HepG2 (cell line): ENCODE measurements around the gene ZFAND2B. TPM values are rescaled to one million over a fixed set of nuclear protein-coding genes. Genes with fewer than 3 reads are reported as not detected.

Experiments used
- CAMTA2 ChIP-seq: sonication (generic); formaldehyde crosslinking; IDR thresholded peaks from 2 replicates; pipeline ENCODE4 v1.4.0; 2020; ENCODE audit warnings: mild to moderate bottlenecking, missing genetic modification reagents, borderline replicate concordance
- CREB1 ChIP-seq, 2 experiments: fragments of 450-650 bp in 1 of 2; IDR thresholded peaks; 2 replicates each; pipeline ENCODE4 v1.6.1; 2016 to 2017; ENCODE audit warnings: control low read depth in 1 of 2, mild to moderate bottlenecking in 1 of 2, missing compliant biosample characterization in 1 of 2, missing genetic modification characterization in 1 of 2
- ETV6 ChIP-seq: sonication (generic); formaldehyde crosslinking; conservative IDR thresholded peaks from 2 replicates; pipeline ENCODE4 v1.4.0; 2020; ENCODE audit warnings: missing genetic modification reagents
- FOXJ3 ChIP-seq: sonication (generic); formaldehyde crosslinking; IDR thresholded peaks from 2 replicates; pipeline ENCODE4 v1.4.0; 2020; ENCODE audit warnings: missing genetic modification reagents, mild to moderate bottlenecking, borderline replicate concordance
- GRHL1 ChIP-seq: sonication (generic); formaldehyde crosslinking; conservative IDR thresholded peaks from 2 replicates; pipeline ENCODE4 v1.8.0; 2022; ENCODE audit warnings: missing genetic modification reagents
- MED13 ChIP-seq: sonication (generic); formaldehyde crosslinking; IDR thresholded peaks from 2 replicates; pipeline ENCODE4 v1.5.0; 2020; ENCODE audit warnings: missing genetic modification reagents
- MYC ChIP-seq: sonication (generic); formaldehyde crosslinking; IDR thresholded peaks from 2 replicates; pipeline ENCODE4 v1.9.0; 2021; ENCODE audit warnings: missing genetic modification reagents, borderline replicate concordance
- SCMH1 ChIP-seq: sonication (generic); formaldehyde crosslinking; IDR thresholded peaks from 2 replicates; pipeline ENCODE4 v1.9.0; 2021; ENCODE audit warnings: missing genetic modification reagents, mild to moderate bottlenecking, borderline replicate concordance
- SMAD3 ChIP-seq: sonication (generic); formaldehyde crosslinking; IDR thresholded peaks from 2 replicates; pipeline ENCODE4 v1.4.0; 2020; ENCODE audit warnings: missing genetic modification reagents
- SNAPC5 ChIP-seq: sonication (generic); formaldehyde crosslinking; IDR thresholded peaks from 2 replicates; pipeline ENCODE4 v1.8.1; 2023; ENCODE audit warnings: mild to moderate bottlenecking, missing genetic modification reagents, borderline replicate concordance
- YY1 ChIP-seq: IDR thresholded peaks from 2 replicates; pipeline ENCODE4 v1.6.1; 2011; ENCODE audit warnings: low read length, low read depth, moderate library complexity, mild to moderate bottlenecking; ENCODE audit not compliant: insufficient read depth, insufficient replicate concordance
- ZBTB7A ChIP-seq: sonication (generic); formaldehyde crosslinking; IDR thresholded peaks from 2 replicates; pipeline ENCODE4 v1.8.0; 2022; ENCODE audit warnings: mild to moderate bottlenecking, missing genetic modification reagents
- ZNF12 ChIP-seq: sonication (generic); formaldehyde crosslinking; IDR thresholded peaks from 2 replicates; pipeline ENCODE4 v1.5.0; 2020; ENCODE audit warnings: missing genetic modification reagents
- ZNF224 ChIP-seq: sonication (generic); formaldehyde crosslinking; IDR thresholded peaks from 2 replicates; pipeline ENCODE4 v1.5.0; 2020; ENCODE audit warnings: mild to moderate bottlenecking, missing genetic modification reagents
- ZNF253 ChIP-seq: sonication (generic); formaldehyde crosslinking; IDR thresholded peaks from 2 replicates; pipeline ENCODE4 v1.8.0; 2022; ENCODE audit warnings: mild to moderate bottlenecking, missing genetic modification reagents, borderline replicate concordance
- ZNF451 ChIP-seq: sonication (generic); formaldehyde crosslinking; IDR thresholded peaks from 2 replicates; pipeline ENCODE4 v1.5.0; 2020; ENCODE audit warnings: mild to moderate bottlenecking, missing genetic modification reagents
- ZNF607 ChIP-seq: sonication (generic); formaldehyde crosslinking; IDR thresholded peaks from 2 replicates; pipeline ENCODE4 v1.5.1; 2020; ENCODE audit warnings: missing genetic modification reagents, mild to moderate bottlenecking, borderline replicate concordance
- ZNF776 ChIP-seq: sonication (generic); formaldehyde crosslinking; IDR thresholded peaks from 2 replicates; pipeline ENCODE4 v1.4.0; 2020; ENCODE audit warnings: mild to moderate bottlenecking, missing genetic modification reagents
- polyA plus RNA-seq, 8 experiments: library from polyadenylated mRNA; depleted of rRNA in 3 of 8; stranded (reverse) in 7 of 8; unstranded in 1 of 8; fragments of >200 nt; fragmentation: Illumina TruSeq in 4 of 8; extraction: Trizol in 4 of 8; gene quantifications; 2 replicates each; pipeline versions ENCODE4 v1.2.1 to v1.2.3, GENCODE V29; 2011 to 2016; ENCODE audit warnings: low read depth in 4 of 8, missing spikeins in 1 of 8, mixed read lengths in 1 of 8; ENCODE audit not compliant: insufficient read depth in 1 of 8
- total RNA-seq, 5 experiments: library from RNA; depleted of rRNA; stranded (reverse); fragments of >200 nt; fragmentation: Illumina TruSeq; extraction: Trizol; gene quantifications; 2 replicates each; pipeline ENCODE4 v1.2.3, GENCODE V29; 2016; ENCODE audit warnings: low read depth in 1 of 5
- TF ChIP-seq, protein P1 (sequence below), 2 experiments: sonication (generic) in 1 of 2; formaldehyde crosslinking in 1 of 2; IDR thresholded peaks; 2 replicates each; pipeline versions ENCODE4 v1.5.1 to v1.6.1; 2011 to 2020; ENCODE audit warnings: borderline replicate concordance in 1 of 2, low read depth in 1 of 2, low read length in 1 of 2, mild to moderate bottlenecking in 1 of 2, missing genetic modification reagents in 1 of 2, moderate library complexity in 1 of 2
- TF ChIP-seq, protein P2 (sequence below): sonication (generic); formaldehyde crosslinking; IDR thresholded peaks from 2 replicates; pipeline ENCODE4 v1.4.0; 2020; ENCODE audit warnings: missing genetic modification reagents, borderline replicate concordance

Gene ZFAND2B
- total and polyA plus RNA-seq, 2 of the 13 experiments (the other 11 are each of a cell fraction or from before 2014, with no cell fraction given), result 53.3 to 115 TPM

DNA sequence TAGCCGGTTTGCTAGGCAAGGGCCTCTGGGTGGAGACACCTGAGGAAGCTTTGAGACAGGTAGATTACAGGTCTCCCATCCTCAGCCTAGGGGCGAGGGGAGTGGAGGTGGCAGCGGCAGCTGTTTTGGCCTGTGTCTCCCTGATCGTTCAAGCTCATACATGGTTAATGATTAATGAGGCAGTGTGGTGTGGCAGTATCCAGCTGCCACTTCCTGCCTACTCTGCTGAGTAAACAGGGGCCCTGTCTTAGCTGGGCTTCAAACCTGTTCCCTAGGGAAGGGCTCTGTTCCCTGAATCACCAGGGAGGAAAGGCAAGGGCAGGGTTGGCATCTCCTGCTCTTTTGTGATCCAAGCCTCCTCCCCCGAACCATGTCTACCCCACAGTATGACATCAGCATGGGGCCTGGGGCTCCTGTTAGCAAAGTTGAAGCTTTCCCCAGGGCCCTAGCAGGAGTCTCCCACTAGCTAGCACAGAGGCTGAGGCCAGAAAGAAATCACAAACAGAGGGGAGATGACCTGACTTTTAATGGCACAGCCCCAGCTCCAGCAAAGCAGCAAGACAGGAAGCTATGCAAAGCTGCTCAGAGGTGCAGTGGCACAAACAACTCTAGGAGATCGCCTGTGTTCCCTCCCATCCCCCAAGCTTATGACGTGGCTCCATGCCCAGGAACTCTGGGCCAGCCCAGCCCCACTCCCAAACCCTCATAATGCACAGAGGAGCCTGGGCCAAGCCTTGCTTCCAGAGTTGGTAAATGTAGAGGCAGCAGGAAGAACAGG lies 42.8 kb downstream of the ZFAND2B start (continued):
- TF ChIP-seq SMAD3 (CRISPR knock-in tag), result no peak; the same call in 1 of the 2 replicates
- TF ChIP-seq, protein P1, sequence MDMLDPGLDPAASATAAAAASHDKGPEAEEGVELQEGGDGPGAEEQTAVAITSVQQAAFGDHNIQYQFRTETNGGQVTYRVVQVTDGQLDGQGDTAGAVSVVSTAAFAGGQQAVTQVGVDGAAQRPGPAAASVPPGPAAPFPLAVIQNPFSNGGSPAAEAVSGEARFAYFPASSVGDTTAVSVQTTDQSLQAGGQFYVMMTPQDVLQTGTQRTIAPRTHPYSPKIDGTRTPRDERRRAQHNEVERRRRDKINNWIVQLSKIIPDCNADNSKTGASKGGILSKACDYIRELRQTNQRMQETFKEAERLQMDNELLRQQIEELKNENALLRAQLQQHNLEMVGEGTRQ (IDR thresholded peaks at IDR 0.05; ENCODE audit: low read depth, low read length), result no peak
- TF ChIP-seq, protein P1 (CRISPR knock-in tag; IDR thresholded peaks at IDR 0.05; ENCODE audit: borderline replicate concordance), result no peak; the same call in 1 of the 2 replicates
- TF ChIP-seq MED13 (CRISPR knock-in tag), result no peak
- no peak; the same call in 1 of the 2 replicates for TF ChIP-seq ZBTB7A (CRISPR knock-in tag)
- TF ChIP-seq SNAPC5 (CRISPR knock-in tag), result no peak; the same call in 1 of the 2 replicates
- TF ChIP-seq MYC, result peak; percentile 65; the same call in 1 of the 2 replicates
- no peak for TF ChIP-seq GRHL1
- TF ChIP-seq CAMTA2, result no peak
- peak; percentile 17; the same call in 1 of the 2 replicates for TF ChIP-seq ZNF12 (CRISPR knock-in tag)
- TF ChIP-seq ZNF224 (CRISPR knock-in tag), result peak; percentile 66; the same call in 1 of the 2 replicates
- no peak for TF ChIP-seq ETV6 (CRISPR knock-in tag)
- TF ChIP-seq, protein P2, sequence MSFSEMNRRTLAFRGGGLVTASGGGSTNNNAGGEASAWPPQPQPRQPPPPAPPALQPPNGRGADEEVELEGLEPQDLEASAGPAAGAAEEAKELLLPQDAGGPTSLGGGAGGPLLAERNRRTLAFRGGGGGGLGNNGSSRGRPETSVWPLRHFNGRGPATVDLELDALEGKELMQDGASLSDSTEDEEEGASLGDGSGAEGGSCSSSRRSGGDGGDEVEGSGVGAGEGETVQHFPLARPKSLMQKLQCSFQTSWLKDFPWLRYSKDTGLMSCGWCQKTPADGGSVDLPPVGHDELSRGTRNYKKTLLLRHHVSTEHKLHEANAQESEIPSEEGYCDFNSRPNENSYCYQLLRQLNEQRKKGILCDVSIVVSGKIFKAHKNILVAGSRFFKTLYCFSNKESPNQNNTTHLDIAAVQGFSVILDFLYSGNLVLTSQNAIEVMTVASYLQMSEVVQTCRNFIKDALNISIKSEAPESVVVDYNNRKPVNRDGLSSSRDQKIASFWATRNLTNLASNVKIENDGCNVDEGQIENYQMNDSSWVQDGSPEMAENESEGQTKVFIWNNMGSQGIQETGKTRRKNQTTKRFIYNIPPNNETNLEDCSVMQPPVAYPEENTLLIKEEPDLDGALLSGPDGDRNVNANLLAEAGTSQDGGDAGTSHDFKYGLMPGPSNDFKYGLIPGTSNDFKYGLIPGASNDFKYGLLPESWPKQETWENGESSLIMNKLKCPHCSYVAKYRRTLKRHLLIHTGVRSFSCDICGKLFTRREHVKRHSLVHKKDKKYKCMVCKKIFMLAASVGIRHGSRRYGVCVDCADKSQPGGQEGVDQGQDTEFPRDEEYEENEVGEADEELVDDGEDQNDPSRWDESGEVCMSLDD, result no peak
- no peak; the same call in 1 of the 2 replicates for TF ChIP-seq ZNF607 (CRISPR knock-in tag)
- peak; percentile 87 for TF ChIP-seq FOXJ3 (CRISPR knock-in tag)
- TF ChIP-seq ZNF776 (CRISPR knock-in tag), result no peak
- no peak; the same call in 1 of the 2 replicates for TF ChIP-seq ZNF253 (CRISPR knock-in tag)
- TF ChIP-seq ZNF451 (CRISPR knock-in tag), result no peak
- no peak for TF ChIP-seq SCMH1 (CRISPR knock-in tag)
- TF ChIP-seq YY1, result no peak
- TF ChIP-seq CREB1 (IDR thresholded peaks at IDR 0.05), result peak; percentile 81
- TF ChIP-seq CREB1 (CRISPR knock-in tag; IDR thresholded peaks at IDR 0.05), result peak; percentile 93
